ENCODE measurements around the gene ADARB2. TPM values are rescaled to one million over a fixed set of nuclear protein-coding genes. Genes with fewer than 3 reads are reported as not detected.

Gene ADARB2
- total RNA-seq, 1 experiment from 2014 or later: 1.9 TPM

DNA sequence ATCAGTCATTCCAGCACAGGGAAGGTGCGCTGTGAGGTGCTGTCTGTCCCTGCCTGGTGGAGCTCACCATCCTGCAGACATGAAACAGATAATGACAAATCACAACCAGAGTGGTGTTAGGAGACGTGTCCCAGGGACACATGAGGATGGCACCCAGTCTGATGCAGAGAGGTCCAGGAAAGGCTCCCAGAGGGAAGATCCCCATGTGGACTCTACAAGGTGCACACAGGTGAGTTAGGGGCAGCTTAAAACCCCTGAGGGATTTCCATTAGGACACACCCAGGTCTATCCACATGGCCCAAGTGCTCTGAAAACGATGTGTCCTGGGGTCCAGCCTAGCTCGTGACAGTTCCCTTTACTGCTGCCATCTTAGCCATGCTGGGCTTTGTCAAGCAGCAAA, 91.4 kb downstream of the ADARB2 start:
- DNase-seq (ENCODE audit: extremely low read depth, low read depth): no peak

DNA sequence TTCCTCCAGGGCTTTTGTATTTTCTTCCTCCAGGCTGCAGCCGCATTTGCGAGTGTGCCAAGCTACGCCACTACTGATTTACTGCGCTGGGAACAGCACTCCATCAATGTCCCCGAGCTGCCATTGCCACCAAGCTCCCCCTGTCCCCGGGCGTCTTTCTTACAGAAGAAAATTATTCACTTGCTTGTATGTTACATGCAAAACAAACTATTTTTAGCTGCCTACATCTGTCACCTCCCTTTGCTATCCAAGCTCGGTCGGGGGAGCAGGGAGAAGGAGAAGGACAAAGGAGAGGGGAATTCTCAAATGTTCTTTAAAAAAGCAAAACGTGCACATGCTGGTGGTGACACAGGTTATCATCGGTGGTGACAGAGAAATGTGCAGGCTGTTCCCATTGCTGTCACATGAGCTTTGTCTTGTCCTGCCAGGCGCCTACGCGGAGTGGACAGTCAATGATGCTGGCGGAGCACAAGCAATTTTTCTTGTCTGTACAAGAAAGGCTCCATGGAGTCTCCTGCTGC, 93.1 kb downstream of the ADARB2 start:
- no peak for DNase-seq (ENCODE audit: extremely low read depth, low read depth)

DNA sequence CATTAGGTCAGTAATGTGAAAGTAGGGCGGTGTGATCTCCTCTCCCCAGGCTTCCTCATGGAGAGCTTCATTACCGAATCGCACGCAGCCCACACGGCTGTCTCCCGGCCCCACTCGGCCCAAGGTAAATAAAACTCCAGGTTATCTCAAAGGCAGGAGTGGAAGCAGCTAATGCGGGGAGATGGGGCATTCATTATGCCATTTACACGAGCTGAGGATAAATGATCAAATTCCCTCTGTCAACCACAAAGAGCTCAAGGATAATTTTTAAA, 93.5 kb downstream of the ADARB2 start:
- no peak for DNase-seq (ENCODE audit: extremely low read depth, low read depth)

DNA sequence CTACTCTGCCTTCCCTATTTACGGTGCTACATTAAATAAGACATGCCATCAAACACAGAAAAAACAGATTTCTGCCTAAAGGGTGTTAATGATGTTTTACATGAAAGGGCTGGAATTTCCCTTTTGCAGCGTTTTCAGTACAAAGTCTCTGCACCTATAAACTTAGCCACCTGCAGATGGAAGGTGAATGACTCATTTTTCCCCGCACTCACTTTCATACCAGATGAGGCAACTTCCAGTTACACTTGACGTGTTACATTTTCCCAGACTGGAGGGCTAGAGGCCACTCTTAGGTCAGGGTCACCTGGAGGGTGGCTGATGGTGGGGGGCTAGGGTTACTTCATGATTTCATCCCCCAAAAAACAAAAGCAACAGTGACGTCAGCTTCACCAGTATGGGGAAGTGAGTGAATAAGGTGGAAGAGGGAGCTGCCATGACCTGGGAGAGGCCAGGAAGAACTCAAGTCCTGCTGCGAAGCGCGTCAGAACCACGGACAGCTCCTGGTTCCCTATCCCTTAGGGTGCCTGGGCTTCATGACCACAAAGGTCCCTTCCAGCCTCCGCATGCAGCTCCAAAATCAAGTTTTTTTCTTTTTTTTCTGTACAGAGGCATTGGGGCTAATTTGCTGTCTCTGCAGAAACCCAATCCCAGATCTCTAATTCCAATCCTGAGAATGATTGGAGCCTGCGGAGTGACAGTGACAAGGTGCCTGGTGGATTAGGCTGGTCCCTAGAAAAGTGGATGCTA, 94.0 kb downstream of the ADARB2 start:
- no peak for DNase-seq (ENCODE audit: extremely low read depth, low read depth)

DNA sequence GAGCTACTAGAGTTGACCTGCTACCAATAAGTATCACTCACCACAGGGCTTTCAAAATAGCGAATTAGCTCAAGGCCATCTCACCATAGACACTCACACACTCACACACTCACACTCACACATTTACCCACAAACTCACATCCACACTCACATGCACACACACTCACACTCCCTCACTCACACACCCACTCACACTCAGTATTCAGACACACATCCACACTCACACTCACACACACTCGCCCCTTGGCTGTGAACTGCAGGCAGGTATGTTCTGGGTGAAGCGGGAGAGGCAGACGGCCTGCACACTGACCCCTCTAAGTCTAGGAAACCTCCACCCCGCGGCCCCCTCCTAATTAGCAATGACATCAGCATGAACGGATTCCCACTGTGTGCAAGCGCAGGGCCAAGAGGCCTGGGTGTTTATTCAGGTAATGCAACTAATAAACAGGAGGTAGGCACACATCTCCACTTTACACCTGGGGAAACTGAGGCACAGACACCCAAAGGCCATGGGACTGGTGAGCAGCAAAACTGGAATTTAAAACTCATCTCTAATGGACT, 94.6 kb downstream of the ADARB2 start:
- DNase-seq (ENCODE audit: extremely low read depth, low read depth): no peak

DNA sequence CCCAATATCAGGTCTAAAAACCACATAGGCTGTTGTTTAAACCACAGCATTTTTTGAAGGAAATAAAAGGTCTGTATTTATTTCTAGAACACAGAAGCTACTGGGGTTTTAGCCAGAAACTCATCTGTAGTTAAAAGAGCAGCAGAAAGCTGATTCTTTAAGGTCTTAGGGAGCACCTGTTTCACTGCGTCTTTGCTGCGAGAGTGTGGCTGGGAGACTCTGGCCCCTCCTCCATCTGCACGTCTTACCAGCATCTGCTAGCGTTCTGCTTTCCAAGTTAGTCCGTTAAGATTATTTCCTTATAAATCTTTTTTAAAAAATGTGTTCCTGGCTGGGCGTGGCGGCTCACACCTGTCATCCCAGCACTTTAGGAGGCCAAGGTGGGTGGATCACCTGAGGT, 95.9 kb downstream of the ADARB2 start:
- DNase-seq (ENCODE audit: extremely low read depth, low read depth): no peak

DNA sequence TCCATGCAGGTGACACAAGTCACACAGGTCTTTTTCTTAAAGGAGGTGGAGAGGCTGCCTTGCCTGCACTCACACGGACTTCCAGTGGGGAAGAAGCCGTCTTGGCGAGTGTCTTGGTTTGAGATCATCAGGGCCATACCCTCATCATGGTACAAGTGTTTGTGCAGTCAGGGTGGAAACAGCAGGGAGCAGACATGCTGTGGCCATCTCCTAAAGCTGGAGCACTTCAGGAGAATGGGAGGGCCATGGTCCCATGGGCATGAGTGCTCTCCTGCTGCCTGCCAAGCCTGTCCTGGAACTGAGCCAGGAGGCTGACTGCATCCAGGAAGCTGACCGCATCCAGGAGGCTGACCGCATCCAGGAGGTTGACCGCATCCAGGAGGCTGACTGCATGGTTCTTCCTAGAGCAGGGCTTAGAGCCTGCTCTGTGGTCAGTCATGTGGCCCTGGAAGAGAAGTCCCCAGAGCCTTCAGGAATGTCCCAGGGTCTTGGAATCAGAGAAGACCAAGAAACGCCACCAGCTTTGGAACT, 98.4 kb downstream of the ADARB2 start:
- no peak for DNase-seq (ENCODE audit: extremely low read depth, low read depth)

DNA sequence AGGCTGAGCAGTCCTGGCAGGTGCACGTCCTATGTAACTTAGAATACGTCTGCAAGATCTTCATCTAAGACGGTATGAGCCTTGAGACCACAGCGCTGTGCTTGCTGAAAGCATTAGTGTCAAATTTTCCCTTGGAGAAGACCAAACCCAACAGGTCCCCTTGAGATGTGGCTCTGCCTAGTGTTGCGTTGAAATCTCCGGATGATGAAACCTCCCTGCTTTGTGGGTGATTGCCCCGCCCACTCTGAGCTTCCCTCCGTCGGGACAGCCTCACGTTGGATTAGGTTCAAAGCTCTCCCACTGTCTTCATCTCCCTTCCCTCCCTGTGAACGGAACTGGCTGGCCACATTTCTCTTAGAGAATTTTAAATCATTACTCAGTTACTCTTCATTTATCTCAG, 102.0 kb downstream of the ADARB2 start:
- no peak for DNase-seq (ENCODE audit: extremely low read depth, low read depth)

DNA sequence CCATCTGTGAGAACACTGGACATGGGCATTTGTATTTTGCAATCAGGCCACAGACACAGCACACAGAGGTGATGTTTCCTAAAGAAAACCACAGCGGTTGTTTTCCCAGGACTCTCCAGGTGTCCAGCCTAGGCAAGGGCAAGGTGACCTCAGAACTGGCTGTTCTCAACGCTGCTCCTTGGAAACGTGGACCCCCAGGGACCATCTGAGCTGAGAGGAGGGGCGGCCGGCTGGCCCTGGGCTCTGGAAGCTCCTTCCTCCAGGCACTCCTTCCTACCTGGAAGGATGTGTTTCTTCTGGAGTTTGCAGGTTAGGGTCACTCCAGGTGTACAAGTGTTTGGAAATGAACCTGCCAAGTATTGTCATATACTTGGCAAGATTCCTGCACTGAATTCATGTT, 103.1 kb downstream of the ADARB2 start:
- no peak for DNase-seq (ENCODE audit: extremely low read depth, low read depth)

DNA sequence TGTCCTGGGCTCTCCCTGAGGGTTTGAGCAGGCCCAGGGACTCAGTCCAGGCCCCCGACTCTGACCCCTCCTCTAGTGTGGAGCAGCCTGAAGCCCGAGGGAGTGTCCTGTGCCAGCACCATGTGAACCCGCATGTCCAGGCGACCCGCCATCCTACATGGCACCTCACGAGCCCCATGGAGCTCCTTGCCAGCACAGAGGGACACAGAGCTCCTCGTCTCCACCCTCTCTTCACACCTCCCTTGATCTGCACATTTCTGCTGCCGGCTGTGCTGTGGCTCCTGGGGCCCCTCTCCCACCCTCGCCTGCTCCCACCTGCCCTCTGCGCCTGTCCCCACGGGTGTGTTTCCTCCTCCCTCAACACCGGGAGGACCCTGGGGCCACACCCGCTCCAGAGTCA, 103.5 kb downstream of the ADARB2 start:
- DNase-seq (ENCODE audit: extremely low read depth, low read depth): no peak

DNA sequence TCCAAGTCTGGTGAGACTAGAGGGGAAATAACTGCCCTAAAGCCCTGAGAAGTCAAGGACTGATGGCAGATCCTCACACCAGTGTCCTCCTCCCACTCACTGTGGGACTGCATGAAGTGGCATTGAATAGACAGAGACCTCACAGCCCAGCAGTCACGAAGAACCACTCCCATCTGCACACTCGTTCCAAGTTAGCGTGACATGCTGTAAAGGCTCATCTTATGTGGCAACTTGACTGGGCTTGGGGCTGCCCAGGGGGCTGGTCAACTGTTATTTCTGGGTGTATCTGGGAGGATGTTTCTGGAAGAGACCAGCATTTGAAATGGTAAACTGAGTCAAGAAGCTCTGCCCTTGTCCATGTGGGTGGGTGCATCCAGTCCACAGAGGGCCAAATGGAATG, 104.7 kb downstream of the ADARB2 start:
- DNase-seq (ENCODE audit: extremely low read depth, low read depth): no peak

DNA sequence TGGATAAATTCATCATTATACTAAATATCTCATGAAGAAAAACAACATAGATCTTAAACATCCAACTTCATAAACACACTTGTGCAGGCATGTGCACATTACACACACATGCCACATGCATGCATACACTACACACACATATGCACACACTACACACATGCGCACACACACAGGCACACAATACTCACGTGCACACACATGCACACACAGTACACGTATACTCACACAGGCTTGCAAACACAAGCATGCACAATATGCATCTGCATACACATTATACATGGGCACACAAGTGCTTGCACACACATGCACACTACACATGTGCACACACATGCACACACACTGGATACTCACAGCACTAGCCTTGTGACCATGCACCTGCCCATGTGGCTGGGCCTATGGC, 105.2 kb downstream of the ADARB2 start:
- no peak for DNase-seq (ENCODE audit: extremely low read depth, low read depth)

DNA sequence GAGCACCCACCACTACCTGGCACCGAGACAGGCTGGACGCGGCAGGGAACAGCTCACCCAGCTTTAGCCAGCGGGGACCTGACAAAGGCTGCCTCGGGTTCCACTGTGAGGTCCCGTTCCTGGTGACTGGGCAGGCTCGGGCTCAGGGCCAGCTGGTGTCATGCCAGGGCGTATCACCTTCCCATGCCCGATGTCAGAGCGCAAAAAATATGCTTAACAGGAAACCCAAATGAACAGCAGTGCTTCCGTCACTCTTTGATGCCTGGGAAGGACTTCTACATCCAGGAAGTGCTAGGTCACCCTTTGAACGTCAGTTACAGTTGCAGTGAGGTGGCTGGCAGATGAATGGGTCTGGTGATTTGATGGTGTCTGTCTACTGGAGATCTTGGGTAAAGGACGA, 106.0 kb downstream of the ADARB2 start:
- no peak for DNase-seq (ENCODE audit: extremely low read depth, low read depth)

DNA sequence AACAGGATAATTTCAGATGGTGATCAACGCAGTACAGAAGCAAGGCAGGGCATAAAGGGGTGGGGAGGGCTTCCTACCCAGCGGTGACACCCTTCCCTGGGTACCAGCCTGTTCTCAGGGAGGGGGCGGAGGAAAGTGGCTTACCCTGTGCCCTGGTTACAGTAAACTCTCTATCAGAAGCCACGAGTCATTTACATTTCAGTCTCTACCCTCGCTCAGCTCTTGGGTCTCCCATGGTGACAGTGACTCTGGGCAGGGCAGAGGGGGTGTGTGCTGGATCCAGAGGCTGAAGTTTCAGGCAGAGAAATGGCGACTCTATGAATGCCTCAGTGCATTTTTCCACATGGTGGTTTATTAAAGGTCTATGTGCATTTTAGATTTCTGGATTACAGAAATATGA, 107.0 kb downstream of the ADARB2 start:
- DNase-seq (ENCODE audit: extremely low read depth, low read depth): no peak

DNA sequence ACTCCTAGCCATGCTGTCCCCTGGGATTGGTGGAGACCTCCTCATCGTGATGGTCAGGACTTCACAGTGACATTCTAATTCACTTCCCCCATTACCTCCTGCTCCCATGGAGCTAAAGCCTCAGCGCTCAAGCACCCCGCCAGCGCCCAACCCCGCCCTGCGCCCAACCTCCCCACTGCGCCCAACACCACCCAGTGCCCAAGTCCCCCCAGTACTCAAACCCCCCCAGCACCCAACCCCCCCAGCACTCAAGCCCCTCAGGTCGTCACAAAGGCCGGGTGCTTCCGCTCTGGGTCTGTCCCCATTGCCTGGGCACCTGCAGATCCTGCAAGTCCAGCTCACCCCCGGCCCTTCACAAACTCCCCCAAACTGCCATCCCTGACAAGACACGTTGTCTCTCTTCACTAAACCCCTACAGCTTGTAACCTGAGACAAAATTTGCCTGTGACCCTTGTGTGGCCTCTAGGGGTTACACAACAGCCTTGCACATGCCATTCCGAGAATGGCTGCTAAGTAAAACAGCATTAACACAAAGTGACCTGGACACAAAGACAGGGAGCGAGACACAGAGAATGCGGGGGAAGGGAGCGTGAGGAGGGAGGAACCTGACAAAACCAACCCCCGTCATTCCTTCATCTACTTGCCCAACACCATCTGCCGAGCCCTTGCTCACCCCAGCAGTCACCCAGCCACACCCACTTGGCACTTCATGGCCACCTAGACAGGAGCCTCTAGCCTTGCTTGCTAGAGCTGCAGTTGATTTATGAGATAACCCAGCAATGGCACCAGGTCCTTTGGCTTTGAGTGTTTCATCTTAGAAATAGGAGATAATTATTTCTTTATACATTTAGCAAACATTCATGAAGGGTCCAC, 107.8 kb downstream of the ADARB2 start:
- DNase-seq (ENCODE audit: extremely low read depth, low read depth): no peak

DNA sequence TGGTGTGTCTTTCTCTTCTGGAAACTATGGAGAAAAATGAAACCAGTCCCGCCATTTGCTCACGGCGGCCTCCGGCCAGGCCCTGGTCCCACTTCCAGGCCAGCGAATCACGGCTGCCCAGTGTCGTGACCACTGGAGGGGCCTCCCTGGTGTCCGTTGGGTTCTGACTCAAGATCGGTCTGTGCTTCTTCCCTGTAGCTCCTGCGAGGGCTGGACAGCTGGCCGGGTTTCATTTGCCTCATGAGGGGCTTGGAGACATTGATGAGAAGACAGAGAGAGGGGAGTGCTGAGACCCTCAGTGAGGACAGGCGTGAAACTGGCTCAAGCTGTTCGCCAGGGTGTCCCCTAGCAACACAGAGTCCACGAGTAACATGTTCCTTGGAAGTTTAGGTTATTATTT, 108.6 kb downstream of the ADARB2 start:
- DNase-seq (ENCODE audit: extremely low read depth, low read depth): no peak

DNA sequence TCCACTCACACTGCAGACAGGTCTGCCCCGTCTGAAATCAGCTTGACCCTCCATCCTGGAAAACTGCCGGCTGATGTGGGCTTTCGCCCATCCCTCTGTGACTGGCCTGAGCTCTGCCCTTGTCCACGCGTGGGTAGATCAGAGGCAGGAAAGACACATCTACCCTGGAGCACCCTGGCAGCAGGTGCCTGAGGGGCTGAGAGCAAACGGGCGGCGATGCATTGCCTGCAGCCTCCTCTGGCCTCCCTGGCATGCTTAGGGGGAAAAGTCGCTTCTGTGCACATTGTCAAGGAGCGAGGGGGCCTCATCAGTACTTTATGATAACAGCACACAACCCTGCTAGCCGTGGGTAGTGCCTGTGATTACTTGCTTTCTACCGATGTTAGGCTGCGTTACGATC, 109.4 kb downstream of the ADARB2 start:
- DNase-seq (ENCODE audit: extremely low read depth, low read depth): no peak

DNA sequence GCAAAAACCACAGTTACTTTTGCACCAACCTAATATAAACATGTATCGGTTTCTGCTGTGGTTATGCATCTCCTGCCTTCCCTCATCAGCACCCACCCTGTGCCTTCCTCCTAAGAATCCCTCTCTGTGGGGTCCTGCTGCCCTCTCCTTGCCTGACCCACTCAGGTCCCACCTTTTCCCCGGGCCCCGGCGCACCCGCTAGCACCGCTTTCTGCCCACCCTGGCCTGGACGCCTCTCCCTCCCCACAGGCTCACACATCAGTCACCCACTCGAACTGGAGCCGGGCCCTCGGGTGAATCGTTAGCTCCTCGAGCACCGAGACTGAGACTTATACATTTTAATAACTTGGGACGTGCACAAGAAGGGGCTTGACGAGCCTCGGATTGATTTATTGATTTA, 110.5 kb downstream of the ADARB2 start:
- no peak for DNase-seq (ENCODE audit: extremely low read depth, low read depth)

DNA sequence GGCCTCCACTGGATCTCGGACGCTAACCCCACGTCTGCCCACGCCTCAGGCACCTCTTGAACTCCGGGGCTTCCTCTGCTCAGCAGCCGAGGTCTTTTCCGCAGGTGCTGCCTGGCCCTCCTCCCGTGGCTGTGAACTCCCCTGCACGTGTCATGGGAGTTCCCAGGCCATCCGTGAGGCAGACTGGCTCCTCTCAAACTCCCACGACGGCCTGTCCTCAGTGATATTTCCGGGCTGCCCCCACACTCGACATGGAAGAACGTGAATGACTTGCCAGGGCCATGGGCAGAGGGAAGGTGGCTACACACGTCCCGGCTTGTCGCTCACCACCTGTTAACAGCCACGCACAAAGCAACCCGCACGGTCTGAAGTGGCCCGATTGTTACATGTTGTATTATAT, 110.9 kb downstream of the ADARB2 start:
- DNase-seq (ENCODE audit: extremely low read depth, low read depth): no peak

DNA sequence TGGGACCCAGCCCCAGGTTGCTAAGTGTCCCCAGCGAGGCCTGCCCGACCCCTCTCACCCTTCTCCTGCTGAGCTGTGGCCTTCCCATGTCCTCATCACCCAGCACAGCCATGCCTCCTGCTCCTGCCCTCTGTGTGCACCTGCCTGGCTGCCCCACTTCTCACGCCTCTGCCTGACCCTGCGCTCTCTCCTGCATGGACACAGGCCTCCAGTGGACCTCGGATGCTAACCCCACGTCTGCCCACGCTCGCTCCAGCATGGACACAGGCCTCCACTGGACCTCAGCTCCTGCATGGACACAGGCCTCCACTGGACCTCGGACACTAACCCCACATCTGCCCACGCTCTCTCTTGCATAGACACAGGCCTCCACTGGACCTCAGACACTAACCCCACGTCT, 111.6 kb downstream of the ADARB2 start:
- DNase-seq (ENCODE audit: extremely low read depth, low read depth): no peak

DNA sequence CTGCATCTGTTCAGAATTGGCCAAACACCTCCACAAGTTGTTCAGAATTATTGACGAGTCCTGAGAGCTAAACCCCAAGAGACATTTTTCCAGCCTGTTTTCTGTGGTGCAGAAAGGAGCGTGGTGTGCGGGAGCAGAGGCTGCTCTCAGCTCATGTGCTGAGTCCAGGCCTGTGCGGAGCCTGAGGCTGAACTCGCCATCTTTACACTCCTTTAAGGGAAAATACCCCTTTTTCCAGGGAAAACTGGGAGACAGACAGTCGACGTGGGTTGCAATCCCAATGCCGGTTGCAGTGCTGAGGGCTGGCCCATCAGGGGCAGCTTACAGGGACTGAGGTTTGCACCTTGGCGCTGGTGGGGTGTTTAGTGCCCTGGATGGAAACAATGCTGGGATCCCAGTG, 112.2 kb downstream of the ADARB2 start:
- DNase-seq (ENCODE audit: extremely low read depth, low read depth): no peak

DNA sequence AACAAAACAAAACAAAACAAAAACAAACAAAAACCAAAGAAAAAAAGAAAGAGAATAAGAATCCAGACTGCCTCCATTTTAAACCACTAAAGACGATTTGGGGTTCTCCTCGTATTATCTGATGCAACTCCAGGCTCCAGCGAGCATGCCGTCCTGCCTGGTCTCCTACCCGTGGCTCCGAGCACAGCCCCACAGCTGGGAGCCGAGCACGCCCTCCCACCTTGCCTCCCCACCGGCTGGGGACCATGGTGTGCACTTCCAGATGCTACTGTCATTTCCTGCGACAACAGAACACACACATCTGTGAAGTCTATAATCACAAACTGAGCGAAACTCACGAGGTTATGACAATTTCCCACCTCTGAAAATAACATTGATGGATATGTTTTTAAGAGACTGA, 113.1 kb downstream of the ADARB2 start:
- no peak for DNase-seq (ENCODE audit: extremely low read depth, low read depth)

Data from NCI-H460 (cell line).